Left ventricle myocardium superior (tissue), 1 donor: ENCODE results near the gene CASD1. TPM values are rescaled to one million over a fixed set of nuclear protein-coding genes. Genes with fewer than 3 reads are reported as not detected.

Source experiments
- ATAC-seq: fragments of 200-7000 bp; cut with Tn5 transposase; one replicate; pipeline ENCODE4 v1.9.1; 2020; ENCODE audit warnings: mild to moderate bottlenecking, moderate library complexity
- DNase-seq: peaks from one replicate; pipeline ENCODE4 v3.0.0-alpha.2; 2020
- intact Hi-C: fragments of 100-400 bp; cut with micrococcal nuclease; formaldehyde crosslinking; loops from one replicate; pipeline ENCODE4 v1.11.0; 2022
- total RNA-seq: library from RNA; stranded (reverse); fragmentation: NEBNext Ultra II Directional; extraction: Animal tissue kit (Norgen Biotek cat#: 25700); gene quantifications from one replicate; pipeline ENCODE4 v1.2.1, GENCODE V29; 2021
- donor health status: DM: no; HTN: yes; CAD: no; lungs with severe emphysema.

CASD1 gene
- total RNA-seq, 1 donor from 2014 or later, result 17.6 TPM

DNA sequence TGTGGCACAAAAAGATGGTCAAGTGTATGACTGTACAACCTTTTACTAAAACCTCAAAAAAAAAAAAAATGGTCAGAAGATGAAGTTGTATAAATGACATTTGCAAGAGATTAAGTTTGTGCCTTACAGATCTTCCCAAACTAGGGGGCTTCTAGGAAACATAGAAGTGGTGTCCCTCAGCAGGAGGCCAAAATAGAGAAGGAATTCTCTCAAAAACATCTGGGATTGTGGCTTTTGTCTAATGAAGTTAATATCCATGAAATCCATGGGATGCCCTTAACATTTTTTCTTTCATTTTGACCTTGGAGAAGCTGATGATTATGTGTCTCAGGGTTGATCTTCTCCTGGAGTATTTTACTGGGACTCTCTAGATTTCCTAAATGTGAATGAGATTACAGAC, 62.2 kb downstream of the CASD1 start:
- intact Hi-C loops, result no loop called here
- ATAC-seq (no peak), DNase-seq (no peak)

DNA sequence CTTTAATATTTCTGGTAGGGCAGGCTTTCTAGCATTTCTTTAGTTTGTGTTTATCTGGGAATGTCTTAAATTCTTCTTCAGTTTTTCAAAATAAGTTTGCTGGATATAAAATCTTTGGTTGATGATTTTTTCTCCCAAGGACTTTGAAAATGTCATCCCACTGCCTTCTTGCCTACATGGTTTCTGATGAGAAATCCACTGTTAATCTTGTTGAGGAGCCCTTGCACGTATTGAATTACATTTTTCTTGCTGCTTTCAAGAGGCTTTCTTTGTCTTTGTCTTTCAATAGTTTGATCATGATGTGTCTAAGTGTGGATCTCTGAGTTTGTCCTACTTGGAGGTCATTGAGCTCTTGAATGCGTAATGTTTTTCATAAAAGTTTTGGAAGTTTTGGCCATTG, 66.0 kb downstream of the CASD1 start:
- intact Hi-C loops, result no loop called here
- no peak for DNase-seq
- ATAC-seq, result no peak

DNA sequence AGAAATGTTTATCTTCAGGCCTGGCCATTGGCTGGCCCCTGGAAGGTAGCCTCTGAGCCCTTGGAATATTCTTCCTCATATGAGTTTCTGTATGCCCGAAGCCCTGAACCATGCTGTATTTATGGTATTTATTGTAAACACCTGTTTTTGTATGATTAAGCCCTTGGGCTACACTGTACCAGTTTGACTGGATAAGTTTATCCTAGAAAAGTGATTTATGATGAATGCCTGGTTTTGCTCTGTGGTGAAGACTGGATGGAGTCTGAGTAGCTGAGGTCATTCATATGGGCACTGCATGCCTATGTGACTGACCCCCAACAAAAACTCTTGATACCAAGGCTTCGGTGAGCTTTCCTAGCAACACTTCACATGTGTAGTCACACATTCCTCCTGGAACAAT, 66.7 kb downstream of the CASD1 start:
- DNase-seq (no peak), ATAC-seq (no peak)
- intact Hi-C loops, result no loop called here

DNA sequence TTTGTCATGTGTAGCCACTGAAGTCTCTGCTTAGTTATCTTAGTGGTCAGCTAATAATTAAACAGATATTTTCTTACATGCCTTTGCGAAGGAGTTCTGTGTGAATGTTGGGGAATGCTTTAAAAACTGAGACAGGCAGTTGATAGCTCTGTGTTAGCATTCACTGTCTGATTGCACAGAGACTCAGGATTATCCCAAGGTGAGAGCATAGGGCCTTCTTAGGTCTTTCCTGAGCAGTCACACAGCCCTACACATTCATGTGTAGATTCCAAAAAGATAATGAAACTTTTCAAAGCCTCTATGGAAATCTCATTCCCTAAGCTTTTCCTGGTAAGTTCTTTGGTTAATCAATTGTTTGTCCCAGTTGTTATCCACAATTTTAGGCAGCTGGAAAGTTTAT, 67.7 kb downstream of the CASD1 start:
- intact Hi-C loops, result no loop called here
- DNase-seq (no peak), ATAC-seq (no peak)

DNA sequence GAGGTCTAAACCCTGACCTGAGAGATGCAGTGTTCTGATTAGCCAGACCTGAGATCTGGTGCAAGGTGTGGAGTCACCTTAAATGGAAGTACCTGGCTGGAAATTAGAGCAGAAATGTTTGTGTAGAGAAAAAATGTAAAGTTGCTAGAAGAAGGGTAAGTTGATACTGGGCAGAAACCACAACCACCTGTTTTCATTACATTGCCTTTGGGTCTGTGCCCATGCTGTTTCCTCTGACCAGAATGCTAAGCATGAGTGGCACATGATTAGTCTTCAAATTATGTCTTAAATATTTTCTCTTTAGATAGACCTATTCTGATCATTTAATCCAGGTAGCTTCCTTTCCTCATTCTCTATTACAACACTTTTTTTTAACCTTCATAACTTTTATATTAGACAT, 69.0 kb downstream of the CASD1 start:
- no peak for DNase-seq
- intact Hi-C loops, result no loop called here
- ATAC-seq, result no peak

DNA sequence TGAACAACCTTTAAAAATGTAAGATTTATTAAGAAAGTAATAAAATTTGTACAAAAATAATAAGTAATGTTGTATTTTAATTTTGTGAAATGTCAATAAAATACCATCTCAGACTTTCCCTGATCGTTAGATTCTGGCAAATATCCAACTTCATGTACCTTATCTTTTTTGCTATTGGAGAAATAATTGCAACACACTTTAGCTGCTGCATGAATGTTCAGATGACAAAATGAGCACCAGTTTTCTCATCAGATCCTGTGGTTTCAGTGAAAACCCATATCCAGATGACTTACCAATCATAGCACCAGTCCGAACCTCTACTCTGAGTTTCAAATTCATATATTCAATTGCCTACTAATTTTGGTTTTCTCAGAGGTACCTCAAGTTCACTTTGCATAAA, 69.9 kb downstream of the CASD1 start:
- DNase-seq, result no peak
- ATAC-seq, result no peak
- intact Hi-C loops, result no loop called here

DNA sequence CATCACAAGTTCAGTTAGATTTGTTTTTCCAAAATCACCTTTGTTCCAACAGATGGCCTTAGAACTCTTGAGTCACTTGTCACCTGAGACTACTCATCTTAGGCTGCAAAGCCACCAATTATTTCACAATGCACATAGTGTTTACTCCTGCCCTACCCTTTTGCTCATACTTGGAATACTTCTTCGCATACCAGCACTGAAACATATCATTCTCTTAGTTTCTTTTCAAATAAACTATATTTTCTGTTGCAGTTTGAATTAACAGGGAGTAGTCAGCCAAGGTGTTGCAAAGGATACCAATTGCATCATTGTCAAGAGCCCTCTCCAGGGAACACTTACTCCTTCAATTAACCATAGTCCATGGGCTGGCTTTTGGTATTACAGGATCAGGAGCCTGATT, 71.0 kb downstream of the CASD1 start:
- intact Hi-C loops, result no loop called here
- DNase-seq (no peak), ATAC-seq (no peak)

DNA sequence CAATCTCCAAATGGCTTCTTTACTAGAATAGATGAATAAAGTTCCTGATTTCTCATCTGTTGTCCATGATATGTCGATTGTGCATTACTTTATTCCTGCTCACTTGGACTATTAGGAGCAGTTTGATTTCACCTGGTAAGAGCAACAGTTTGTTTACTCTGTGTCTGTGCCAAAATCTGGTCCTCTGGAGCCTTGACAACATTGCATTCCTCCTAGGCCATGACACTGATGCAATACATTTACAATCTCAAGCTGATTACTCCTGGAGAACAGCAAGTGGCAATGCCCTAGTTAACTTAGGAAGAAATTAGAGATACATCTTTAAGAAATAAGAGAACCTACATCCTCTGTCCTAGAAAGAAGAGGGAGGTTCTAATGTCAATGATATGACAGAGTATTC, 74.5 kb downstream of the CASD1 start:
- peak; percentile 88 for ATAC-seq
- intact Hi-C loops, result no loop called here
- DNase-seq, result no peak

DNA sequence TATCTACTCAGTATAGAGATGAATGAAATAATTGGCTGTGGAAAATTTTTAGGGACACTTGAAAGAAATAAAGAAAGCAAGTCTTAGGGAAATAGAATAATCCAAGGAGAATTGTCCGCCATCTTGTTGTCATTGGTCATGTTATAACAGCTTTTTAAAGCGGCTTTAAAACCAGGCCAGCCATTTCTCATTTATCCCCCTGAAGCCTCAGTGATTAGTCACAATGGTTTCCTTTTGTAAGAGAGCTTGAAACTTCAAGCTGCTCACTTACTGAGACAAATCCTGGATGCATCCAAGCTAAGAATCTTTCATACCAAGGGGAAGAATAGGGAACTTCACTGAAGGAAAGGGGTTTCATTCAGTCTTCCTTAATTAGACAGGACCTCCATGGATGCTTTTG, 78.5 kb downstream of the CASD1 start:
- no peak for ATAC-seq

DNA sequence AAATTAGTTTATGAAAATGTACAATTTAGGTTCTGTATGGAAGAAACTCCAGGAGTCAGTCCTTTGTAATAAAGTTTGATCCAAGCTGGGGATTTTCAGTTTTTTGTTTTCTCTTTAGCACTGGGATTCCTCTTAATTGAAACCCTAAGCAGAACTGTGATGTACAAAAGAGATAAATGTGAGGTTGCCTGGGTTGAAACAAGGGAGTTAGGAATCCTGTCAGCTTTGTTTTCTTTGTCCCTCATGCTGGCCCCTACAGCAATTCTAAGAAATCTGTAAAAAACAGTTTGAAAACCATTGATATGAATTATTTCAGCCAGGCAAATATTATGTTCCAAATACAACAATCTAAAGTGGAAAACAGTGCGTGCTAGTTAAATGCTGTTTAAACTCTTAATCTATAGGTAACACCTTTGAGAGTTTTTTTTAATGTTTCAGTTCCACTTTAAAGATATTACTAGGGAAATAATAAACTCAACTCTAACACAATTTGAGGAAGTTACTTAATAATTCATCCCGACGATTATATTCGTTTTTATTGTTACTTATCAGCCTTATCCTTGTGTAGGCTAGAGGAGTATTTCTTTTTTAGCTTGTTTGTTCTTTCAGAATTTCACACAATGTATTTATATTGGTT, 81.0 kb downstream of the CASD1 start:
- ATAC-seq, result no peak
- intact Hi-C loops, result no loop called here

More for the DNA sequence above, 78.5 kb downstream of the CASD1 start:
- intact Hi-C loops, result no loop called here
- DNase-seq, result no peak

DNA sequence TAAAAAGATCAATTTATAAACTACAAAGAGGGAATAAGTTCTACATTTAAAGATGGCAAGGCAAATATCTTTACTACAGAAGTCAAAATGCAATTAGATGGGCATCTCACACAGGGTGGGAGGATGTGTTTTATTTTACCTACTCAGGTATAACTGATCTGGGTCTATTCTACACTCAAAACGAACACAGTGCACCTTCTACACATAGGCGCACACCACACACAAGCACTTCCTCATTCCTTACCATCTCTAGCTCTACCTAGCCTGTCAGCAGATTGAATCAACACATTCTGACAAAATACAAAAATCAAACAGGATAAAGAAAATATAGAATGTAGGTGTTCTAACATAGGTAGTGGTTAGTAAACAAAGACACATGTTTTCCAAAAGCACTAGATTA, 81.6 kb downstream of the CASD1 start:
- intact Hi-C loops, result no loop called here
- DNase-seq, result no peak
- no peak for ATAC-seq

More for the DNA sequence above, 81.0 kb downstream of the CASD1 start:
- DNase-seq, result no peak

DNA sequence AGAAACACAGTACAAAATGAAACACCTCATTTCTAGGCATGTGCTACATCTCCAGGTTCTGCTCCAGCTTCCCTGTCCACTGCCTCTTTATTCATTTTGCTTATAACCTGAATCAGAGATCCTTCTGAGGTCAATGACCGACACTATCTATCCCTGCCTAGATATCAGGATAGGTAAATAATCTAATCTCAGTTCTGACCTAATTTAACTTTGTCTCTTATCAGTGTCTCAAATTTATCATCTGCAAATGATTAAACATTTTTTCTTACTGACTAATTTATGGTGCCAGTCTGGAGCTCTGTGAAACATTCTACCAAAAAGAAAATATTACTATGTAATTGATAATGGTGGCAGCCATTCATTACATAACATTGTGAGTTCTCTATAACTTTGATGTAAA, 85.3 kb downstream of the CASD1 start:
- intact Hi-C loops, result no loop called here
- DNase-seq (no peak), ATAC-seq (no peak)

DNA sequence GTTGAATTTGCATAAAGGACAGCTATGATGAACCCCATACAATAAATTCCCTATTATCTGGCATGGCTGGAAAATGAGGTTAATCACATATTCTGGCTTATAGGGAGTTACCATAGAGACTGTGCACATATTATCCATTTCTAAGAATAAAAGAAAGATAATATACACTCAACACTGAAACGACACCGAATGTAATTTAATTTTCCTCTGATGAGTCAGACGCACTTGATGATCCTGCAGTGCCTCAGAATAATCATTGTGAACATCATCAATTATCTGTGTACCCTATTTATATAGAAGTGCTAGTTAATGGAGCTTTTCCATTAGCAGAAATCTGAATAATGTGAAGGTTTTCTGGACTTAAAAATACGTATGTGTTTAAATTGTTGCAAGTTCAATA, 86.1 kb downstream of the CASD1 start:
- no peak for ATAC-seq

DNA sequence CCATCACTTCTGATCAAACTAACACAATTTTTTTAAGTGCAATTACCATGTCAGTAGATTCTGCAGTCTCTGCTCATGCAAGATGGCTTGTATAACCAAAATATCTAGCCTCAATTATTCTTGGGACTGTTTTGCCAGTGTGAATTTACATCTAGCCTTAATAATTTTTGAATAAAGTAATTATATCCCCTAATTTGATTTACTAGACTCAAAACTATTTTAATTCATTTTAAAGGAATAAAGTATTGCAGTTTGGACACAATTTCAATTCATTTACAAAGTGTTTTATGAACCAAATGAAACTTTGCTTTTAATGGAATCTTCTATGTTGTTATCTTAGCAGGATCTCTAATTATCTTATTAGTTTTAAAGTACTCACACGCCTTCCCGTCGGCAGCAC, 90.7 kb downstream of the CASD1 start:
- ATAC-seq, result no peak
- no peak for DNase-seq
- intact Hi-C loops, result no loop called here

More for the DNA sequence above, 86.1 kb downstream of the CASD1 start:
- intact Hi-C loops, result no loop called here
- no peak for DNase-seq

DNA sequence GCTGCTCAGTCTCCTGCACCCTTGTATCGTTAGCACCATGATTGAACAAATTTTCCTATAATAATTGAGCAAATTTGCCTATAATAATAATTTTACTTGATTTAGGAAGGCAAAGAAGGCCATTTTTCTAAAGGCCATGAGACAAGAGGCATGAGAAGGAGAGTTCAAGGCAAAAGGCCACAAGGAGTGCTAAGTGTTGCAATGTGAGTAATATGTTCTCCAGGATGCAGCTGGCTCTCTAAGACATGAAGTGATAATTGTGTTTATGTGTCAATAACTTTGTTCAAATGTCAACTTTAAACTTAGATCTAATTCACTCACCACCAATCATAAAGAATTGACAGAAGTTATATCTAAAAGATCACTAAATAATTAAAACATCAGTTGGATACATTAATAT, 92.6 kb downstream of the CASD1 start:
- ATAC-seq, result no peak
- intact Hi-C loops, result no loop called here
- DNase-seq, result no peak

DNA sequence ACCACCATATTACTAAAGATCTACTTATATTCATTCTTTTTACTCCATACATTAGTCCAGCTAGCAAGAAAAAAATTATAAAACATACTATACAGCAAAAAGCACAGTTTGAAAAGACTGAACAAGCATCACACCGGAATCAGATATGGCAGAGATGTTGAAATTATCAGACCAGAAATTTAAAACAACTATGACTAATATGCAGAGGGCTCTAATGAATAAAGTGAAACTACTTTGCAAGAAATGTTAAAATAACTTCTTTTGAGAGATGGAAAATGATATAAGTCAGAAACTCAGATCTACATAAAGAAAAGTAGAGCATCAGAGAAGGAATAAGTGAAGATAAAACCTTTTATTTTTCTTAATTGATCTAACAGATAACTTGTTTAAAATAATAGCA, 95.4 kb downstream of the CASD1 start:
- intact Hi-C loops, result no loop called here
- ATAC-seq, result no peak

More for the DNA sequence above, 95.4 kb downstream of the CASD1 start:
- no peak for DNase-seq

Other genes with a start within 250 kb of the CASD1 start
- gene COL1A2, start 114.9 kb upstream of the CASD1 start, total RNA-seq, result 78.1 TPM
- gene SGCE, start 146.3 kb downstream of the CASD1 start, total RNA-seq, result 17.4 TPM